Kidney (tissue), 14 donors: ENCODE data around the gene POLR3B. TPM values are rescaled to one million over a fixed set of nuclear protein-coding genes. Genes with fewer than 3 reads are reported as not detected.

Experiments used
- DNase-seq, 5 donors: peaks; one replicate each; pipeline ENCODE4 v3.0.0-alpha.2; 2013 to 2020
- FAIRE-seq: peaks from 2 replicates; lab custom pipeline; 2012; peaks lifted over from hg19 to GRCh38; lab: Jason Lieb, UNC
- H3K27ac ChIP-seq, 2 donors: one replicate each; pipeline ENCODE4 v1.7.0; 2013; ENCODE audit warnings: low read depth in 2 of 2, low read length in 2 of 2, inconsistent platforms in 1 of 2
- H3K27me3 ChIP-seq: one replicate; pipeline ENCODE4 v1.7.1; 2013; ENCODE audit warnings: low read length, inconsistent platforms; ENCODE audit not compliant: control insufficient read depth, insufficient read depth
- H3K36me3 ChIP-seq, 3 donors: one replicate each; pipeline versions ENCODE4 v1.7.0 to v1.7.1; 2013; ENCODE audit warnings: low read length in 3 of 3, control low read depth in 1 of 3, inconsistent platforms in 1 of 3; ENCODE audit not compliant: insufficient read depth in 3 of 3, control insufficient read depth in 2 of 3
- H3K4me1 ChIP-seq, 3 donors: one replicate each; pipeline versions ENCODE4 v1.7.0 to v1.7.1; 2013; ENCODE audit warnings: low read length in 3 of 3, inconsistent platforms in 1 of 3, low read depth in 1 of 3; ENCODE audit not compliant: control insufficient read depth in 2 of 3, insufficient read depth in 2 of 3
- H3K4me3 ChIP-seq, 3 donors: one replicate each; pipeline versions ENCODE4 v1.7.0 to v1.8.1; 2013; ENCODE audit warnings: low read length in 3 of 3, control low read depth in 1 of 3, inconsistent platforms in 1 of 3
- H3K9ac ChIP-seq, 3 donors: one replicate each; pipeline versions ENCODE4 v1.7.0 to v1.7.1; 2013; ENCODE audit warnings: low read length in 3 of 3, control low read depth in 1 of 3, inconsistent platforms in 1 of 3
- H3K9me3 ChIP-seq, 3 donors: one replicate each; pipeline versions ENCODE4 v1.7.0 to v1.7.1; 2013; ENCODE audit warnings: low read length in 3 of 3, control low read depth in 1 of 3, inconsistent platforms in 1 of 3; ENCODE audit not compliant: control insufficient read depth in 2 of 3, insufficient read depth in 1 of 3
- CTCF ChIP-seq: IDR thresholded peaks from 3 replicates; pipeline ENCODE4 v1.5.1; 2012; ENCODE audit warnings: mild to moderate bottlenecking, moderate library complexity, borderline replicate concordance; ENCODE audit not compliant: insufficient read depth; ENCODE audit errors: extremely low read depth
- intact Hi-C: fragments of 100-400 bp; cut with DNase I; formaldehyde crosslinking; loops from one replicate; pipeline ENCODE4 v1.11.1; 2022
- polyA plus RNA-seq: library from polyadenylated mRNA; stranded (reverse); fragments of 350-450 nt; fragmentation: Illumina TruSeq; extraction: RNeasy Lipid Tissue Mini Kit (QIAGEN cat#74804); gene quantifications from one replicate; pipeline ENCODE4 v1.2.3, GENCODE V29; 2014; ENCODE audit warnings: low read depth, low replicate concordance; ENCODE audit not compliant: insufficient read depth
- total RNA-seq: library from RNA; stranded (reverse); fragmentation: NEBNext Ultra II Directional; extraction: Animal tissue kit (Norgen Biotek cat#: 25700); gene quantifications from one replicate; pipeline ENCODE4 v1.2.1, GENCODE V29; 2021
- donor health status: control.
- donor health status: control.
- donor health status: control.
- donor health status: control.
- donor health status: control.
- donor health status: DM: yes; HTN: yes; CAD: no.
- donor health status: Normal renal cell carcinoma (clear cell type).

POLR3B gene
- total and polyA plus RNA-seq, 2 donors from 2014 or later = 5.2 to 9.7 TPM

DNA sequence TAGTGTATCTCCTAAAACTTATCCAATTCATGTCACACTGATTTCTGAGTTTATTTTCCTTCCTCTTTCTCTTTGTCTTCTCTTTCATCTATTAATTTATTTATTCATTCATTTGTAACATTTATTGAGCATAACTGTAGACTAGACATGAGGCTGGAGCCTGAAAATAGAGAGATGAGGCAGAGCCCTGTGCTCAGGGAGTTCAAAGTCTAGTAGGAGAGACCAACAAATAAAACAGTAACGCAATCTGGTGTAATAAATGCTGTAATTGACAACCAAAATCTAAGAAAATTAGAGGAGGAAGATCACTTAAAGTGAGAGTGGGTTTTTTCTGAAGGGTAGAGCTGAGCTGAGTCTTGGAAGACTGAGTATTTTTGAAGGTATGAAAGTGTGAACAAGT lies 87.5 kb downstream of the POLR3B start:
- TF ChIP-seq CTCF = no peak
- no peak for FAIRE-seq
- no peaks in the 10 kb centered on the region for H3K4me1 ChIP-seq
- intact Hi-C loops = no loop called here
- H3K36me3 ChIP-seq = peaks cover 0 to 4% (median 2%) of the 10 kb centered on the region in 3 donors
- H3K9ac ChIP-seq = no peak overlapping the region
- no peak overlapping the region for H3K27ac ChIP-seq
- DNase-seq = no peak
- H3K27me3 ChIP-seq = no peaks in the 10 kb centered on the region
- no peaks in the 10 kb centered on the region for H3K9me3 ChIP-seq
- no peak overlapping the region for H3K4me3 ChIP-seq

GRCh38 chr12:106445959-106446358 lies 88.4 kb downstream of the POLR3B start:
- Histone ChIP-seq H3K4me1 (no peaks in the 10 kb centered on the region), H3K4me3 (no peak overlapping the region), H3K9ac (no peak overlapping the region), H3K27ac (no peak overlapping the region), H3K9me3 (no peaks in the 10 kb centered on the region), H3K27me3 (no peaks in the 10 kb centered on the region), H3K36me3 (peaks cover 0 to 4% (median 2%) of the 10 kb centered on the region in 3 donors)
- TF ChIP-seq CTCF = no peak
- intact Hi-C loops = no loop called here
- FAIRE-seq (no peak), DNase-seq (no peak)

GRCh38 chr12:106446419-106447092 lies 89.0 kb downstream of the POLR3B start:
- H3K27ac ChIP-seq = no peak overlapping the region
- no peak for FAIRE-seq
- no peaks in the 10 kb centered on the region for H3K9me3 ChIP-seq
- no peaks in the 10 kb centered on the region for H3K4me1 ChIP-seq
- intact Hi-C loops = no loop called here
- no peak for DNase-seq
- no peak overlapping the region for H3K4me3 ChIP-seq
- TF ChIP-seq CTCF = no peak
- H3K27me3 ChIP-seq = no peaks in the 10 kb centered on the region
- no peak overlapping the region for H3K9ac ChIP-seq
- H3K36me3 ChIP-seq = peaks cover 0 to 4% (median 2%) of the 10 kb centered on the region in 3 donors
